Measurements from ENCODE around the gene PLCL1. TPM values are rescaled to one million over a fixed set of nuclear protein-coding genes. Genes with fewer than 3 reads are reported as not detected.
A peak's percentile ranks its signal among the peaks of the same experiment; 100 is the strongest.

Gene PLCL1
- total and polyA plus RNA-seq, 8 donors, result 0.93 to 28.7 (median 3.1) TPM

- intact Hi-C loops (cut with DNase I; ENCODE audit: low total_unique reads), result no loop called here
- Histone ChIP-seq H3K27me3 (peaks cover 0 to 28% (median 23%) of the 10 kb centered on the region in 3 donors), H3K9me3 (no peaks in the 10 kb centered on the region), H3K4me1 (peaks cover 11 to 17% (median 13%) of the 10 kb centered on the region in 4 donors), H3K4me3 (peak within 1 kb of the TSS; percentile 46 to 56 (median 52)), H3K27ac (no peak within 1 kb of the TSS), H3K36me3 (no peaks in the 10 kb centered on the region)
- peak in 1 of 2 donors; percentile 3 for DNase-seq
- TF ChIP-seq EP300 (IDR thresholded peaks at IDR 0.05), result no peak
- WGBS, 5 donors, result 84 to 94% (median 91%) methylated on average over 50 to 80 of the region's 80 CpGs
Observed at GRCh38 chr2:197784956-197785941, 19.1 kb upstream of the PLCL1 start, which contains the start of gene BOLL. BOLL (minus strand) TSS chr2:197785319; CDS start chr2:197781850, 3,469 bp downstream.

- Histone ChIP-seq H3K4me1 (peaks cover 11 to 17% (median 13%) of the 10 kb centered on the region in 4 donors), H3K4me3 (peak overlapping the region; percentile 46 to 56 (median 52)), H3K27me3 (peaks cover 0 to 28% (median 23%) of the 10 kb centered on the region in 3 donors), H3K27ac (no peak overlapping the region), H3K9me3 (no peaks in the 10 kb centered on the region), H3K36me3 (no peaks in the 10 kb centered on the region)
- peak in 4 of 7 experiments; percentile 19 to 54 (median 45) for TF ChIP-seq CTCF (IDR thresholded peaks at IDR 0.05)
- no peak for TF ChIP-seq EP300 (IDR thresholded peaks at IDR 0.05)
- intact Hi-C loops (cut with DNase I; ENCODE audit: low total_unique reads), result no loop called here
- 4 to 16% (median 6%) methylated on average over 16 to 79 of the region's 79 CpGs for WGBS, 5 donors
- peak; percentile 56 to 73 for DNase-seq
Observed at GRCh38 chr2:197786010-197786877, 18.1 kb upstream of the PLCL1 start.

GRCh38 chr2:197793456-197793855 lies 10.9 kb upstream of the PLCL1 start:
- H3K4me1 ChIP-seq, result no peaks in the 10 kb centered on the region
- no peaks in the 10 kb centered on the region for H3K27me3 ChIP-seq
- no peaks in the 10 kb centered on the region for H3K36me3 ChIP-seq
- no peaks in the 10 kb centered on the region for H3K9me3 ChIP-seq
- no peak for TF ChIP-seq POLR2A (IDR thresholded peaks at IDR 0.05)
- TF ChIP-seq CTCF (IDR thresholded peaks at IDR 0.05), result no peak
- no peak for TF ChIP-seq EP300 (IDR thresholded peaks at IDR 0.05)
- no peak for TF ChIP-seq POLR2AphosphoS5 (IDR thresholded peaks at IDR 0.05)
- H3K4me3 ChIP-seq, result no peak overlapping the region
- WGBS, 5 donors, result 68 to 90% (median 77%) methylated on average over 1 of the region's 1 CpG
- H3K27ac ChIP-seq, result no peak overlapping the region
- DNase-seq, result no peak
- intact Hi-C loops (cut with DNase I; ENCODE audit: low total_unique reads), result no loop called here

- H3K9me3 ChIP-seq, result no peaks in the 10 kb centered on the region
- no peak for DNase-seq
- no peak overlapping the region for H3K27ac ChIP-seq
- no peaks in the 10 kb centered on the region for H3K27me3 ChIP-seq
- no peaks in the 10 kb centered on the region for H3K4me1 ChIP-seq
- intact Hi-C loops (cut with DNase I; ENCODE audit: low total_unique reads), result no loop called here
- no peaks in the 10 kb centered on the region for H3K36me3 ChIP-seq
- no peak overlapping the region for H3K4me3 ChIP-seq
- TF ChIP-seq EP300 (IDR thresholded peaks at IDR 0.05) (no peak), POLR2A (IDR thresholded peaks at IDR 0.05) (no peak), CTCF (IDR thresholded peaks at IDR 0.05) (no peak), POLR2AphosphoS5 (IDR thresholded peaks at IDR 0.05) (no peak)
Observed at GRCh38 chr2:197795277-197795676, 9.1 kb upstream of the PLCL1 start.
